Measurements from ENCODE around the gene SYT1.

DNA sequence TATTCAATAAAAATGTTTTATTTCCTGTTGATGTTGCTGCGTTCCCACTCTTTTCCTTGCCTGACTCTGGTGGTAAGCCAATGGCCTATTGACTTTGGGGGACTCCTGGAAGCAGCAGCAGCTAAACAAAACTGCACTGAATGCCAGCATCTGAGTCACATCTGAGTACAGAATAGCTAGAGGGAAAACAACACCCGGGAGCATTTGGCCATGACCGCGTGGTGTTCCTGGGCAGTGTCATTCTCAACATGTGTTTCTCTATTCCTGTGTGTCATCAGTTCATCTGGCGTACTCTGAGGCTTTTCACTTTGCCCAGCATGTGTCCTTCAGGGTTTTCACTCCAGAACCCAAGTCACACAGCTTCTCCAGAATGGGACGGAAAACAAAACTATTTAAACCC, 587.4 kb downstream of the SYT1 start:
- TF ChIP-seq, protein P1, sequence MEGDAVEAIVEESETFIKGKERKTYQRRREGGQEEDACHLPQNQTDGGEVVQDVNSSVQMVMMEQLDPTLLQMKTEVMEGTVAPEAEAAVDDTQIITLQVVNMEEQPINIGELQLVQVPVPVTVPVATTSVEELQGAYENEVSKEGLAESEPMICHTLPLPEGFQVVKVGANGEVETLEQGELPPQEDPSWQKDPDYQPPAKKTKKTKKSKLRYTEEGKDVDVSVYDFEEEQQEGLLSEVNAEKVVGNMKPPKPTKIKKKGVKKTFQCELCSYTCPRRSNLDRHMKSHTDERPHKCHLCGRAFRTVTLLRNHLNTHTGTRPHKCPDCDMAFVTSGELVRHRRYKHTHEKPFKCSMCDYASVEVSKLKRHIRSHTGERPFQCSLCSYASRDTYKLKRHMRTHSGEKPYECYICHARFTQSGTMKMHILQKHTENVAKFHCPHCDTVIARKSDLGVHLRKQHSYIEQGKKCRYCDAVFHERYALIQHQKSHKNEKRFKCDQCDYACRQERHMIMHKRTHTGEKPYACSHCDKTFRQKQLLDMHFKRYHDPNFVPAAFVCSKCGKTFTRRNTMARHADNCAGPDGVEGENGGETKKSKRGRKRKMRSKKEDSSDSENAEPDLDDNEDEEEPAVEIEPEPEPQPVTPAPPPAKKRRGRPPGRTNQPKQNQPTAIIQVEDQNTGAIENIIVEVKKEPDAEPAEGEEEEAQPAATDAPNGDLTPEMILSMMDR (IDR thresholded peaks at IDR 0.05) = no peak
- TF ChIP-seq POLR2A (IDR thresholded peaks at IDR 0.05) = no peak
- no peak for TF ChIP-seq POLR2AphosphoS5 (IDR thresholded peaks at IDR 0.05)

Data from upper lobe of left lung (tissue), 4 donors.